Amygdala (tissue), 56 donors: Measurements from ENCODE around the gene SERINC4.

Source experiments
- DNase-seq, 56 donors: peaks; one replicate each; lab custom pipeline; 2025; lab: John Stamatoyannopoulos, UW

Gene SERINC4

GRCh38 chr15:43799209-43799944, 643 bp downstream of the SERINC4 start:
- DNase-seq = peak in 1 of 56 donors; percentile 23

- no peak for DNase-seq
Observed at GRCh38 chr15:43796566-43796965, 3.5 kb downstream of the SERINC4 start.

GRCh38 chr15:43795997-43796396, 4.0 kb downstream of the SERINC4 start:
- no peak for DNase-seq

- no peak for DNase-seq
Observed at GRCh38 chr15:43795197-43795596, 4.8 kb downstream of the SERINC4 start.

- peak in 1 of 56 donors; percentile 7 for DNase-seq
Observed at GRCh38 chr15:43794269-43795037, 5.6 kb downstream of the SERINC4 start.

- DNase-seq = no peak
Observed at GRCh38 chr15:43793647-43794046, 6.4 kb downstream of the SERINC4 start.

- peak in 4 of 56 donors; percentile 18 to 62 (median 31) for DNase-seq
Observed at GRCh38 chr15:43792761-43793476, 7.1 kb downstream of the SERINC4 start.

- peak; percentile 95 to 100 (median 100) for DNase-seq
Observed at GRCh38 chr15:43791993-43792760, 7.8 kb downstream of the SERINC4 start, which contains the start of gene SERF2. Gene SERF2 (plus strand): TSS chr15:43792320. CDS start chr15:43792377, 57 bp downstream.

GRCh38 chr15:43789409-43789808, 10.6 kb downstream of the SERINC4 start:
- DNase-seq = no peak

- no peak for DNase-seq
Observed at GRCh38 chr15:43779016-43779415, 21.0 kb downstream of the SERINC4 start.

GRCh38 chr15:43777267-43777914, 22.6 kb downstream of the SERINC4 start:
- DNase-seq = peak in 38 of 56 donors; percentile 22 to 73 (median 57)

- peak in 33 of 56 donors; percentile 4 to 68 (median 53) for DNase-seq
Observed at GRCh38 chr15:43776718-43777266, 23.2 kb downstream of the SERINC4 start, which contains the start of gene ELL3. Gene ELL3 (minus strand): TSS chr15:43776966. CDS start chr15:43776901, 65 bp downstream.

GRCh38 chr15:43776101-43776717, 23.8 kb downstream of the SERINC4 start:
- DNase-seq = no peak

- peak in 4 of 56 donors; percentile 3 to 10 (median 8) for DNase-seq
Observed at GRCh38 chr15:43775411-43775965, 24.5 kb downstream of the SERINC4 start.

- DNase-seq = no peak
Observed at GRCh38 chr15:43774062-43774461, 26.0 kb downstream of the SERINC4 start.

- DNase-seq = no peak
Observed at GRCh38 chr15:43772624-43773023, 27.4 kb downstream of the SERINC4 start.

- DNase-seq = no peak
Observed at GRCh38 chr15:43771816-43772215, 28.2 kb downstream of the SERINC4 start.

GRCh38 chr15:43769584-43770228, 30.3 kb downstream of the SERINC4 start:
- peak in 16 of 56 donors; percentile 1 to 74 (median 16) for DNase-seq
